RCC 7860 (cell line): ENCODE data around the gene LRRK2.
"Not testable (repeated sequence)": the region's sequence is repeated elsewhere in the genome, so short reads cannot be mapped to it uniquely, and the experiment has no call there.

ENCODE experiments used
- DNase-seq: peaks from one replicate; pipeline ENCODE4 v3.0.0-alpha.2; 2015; ENCODE audit warnings: low spot score
- FAIRE-seq: peaks from 2 replicates; lab custom pipeline; 2012; peaks lifted over from hg19 to GRCh38; lab: Jason Lieb, UNC

LRRK2 gene

GRCh38 chr12:40244526-40245156 lies 19.8 kb downstream of the LRRK2 start:
- not testable (repeated sequence) for FAIRE-seq, DNase-seq

DNA sequence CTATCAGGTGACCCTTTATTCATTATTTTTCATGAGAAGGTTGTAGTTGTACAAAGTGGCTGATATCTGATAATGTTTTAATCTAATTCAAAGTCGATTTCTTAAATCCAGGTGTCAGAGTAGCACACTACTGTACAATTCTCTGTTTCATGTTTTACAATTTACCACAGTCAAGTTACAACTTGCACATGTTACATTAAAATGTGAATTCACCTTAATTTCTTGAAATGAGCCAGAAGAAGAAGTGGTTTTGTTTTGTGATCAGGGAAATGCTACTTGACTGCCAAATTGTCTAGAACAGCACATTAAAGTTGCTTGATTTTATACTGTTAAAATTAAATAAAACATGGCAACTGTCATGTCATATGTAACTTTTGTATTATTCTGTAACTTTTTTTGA lies 23.2 kb downstream of the LRRK2 start:
- no peak for DNase-seq
- FAIRE-seq, result no peak

DNA sequence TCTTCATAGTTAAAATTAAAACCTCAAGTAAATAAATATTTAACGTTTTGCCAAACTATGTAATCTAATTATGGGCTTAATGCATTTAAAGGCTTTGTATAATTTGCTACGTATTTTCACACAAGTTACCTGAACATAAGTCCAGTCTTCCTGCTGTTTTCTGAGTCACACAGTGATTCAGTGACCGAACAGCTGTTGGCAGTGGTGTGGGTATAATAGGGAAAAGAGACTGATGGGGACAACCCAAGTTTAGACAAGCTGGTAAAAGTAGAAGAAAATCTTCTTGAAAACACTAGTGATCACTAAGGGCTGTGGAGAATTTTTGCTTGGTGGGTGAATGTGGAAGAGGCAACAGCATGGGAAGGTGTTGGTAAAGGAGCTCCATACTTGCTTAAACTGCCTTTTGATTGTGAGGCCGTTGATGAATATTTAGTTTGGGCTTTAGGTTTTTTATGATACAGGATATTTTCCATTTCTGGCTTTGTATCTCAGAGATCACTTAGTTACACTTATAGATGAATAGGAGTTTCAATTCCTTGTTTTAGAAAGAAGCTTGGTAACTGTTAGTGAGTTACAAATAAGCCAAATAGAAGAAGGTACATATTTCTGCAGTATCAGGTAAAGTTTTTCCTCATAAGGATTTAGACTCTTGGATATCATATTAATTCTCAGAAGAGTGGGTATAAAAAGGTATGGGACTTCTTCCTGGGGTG lies 23.9 kb downstream of the LRRK2 start:
- DNase-seq, result no peak
- peak; percentile 59 for FAIRE-seq

DNA sequence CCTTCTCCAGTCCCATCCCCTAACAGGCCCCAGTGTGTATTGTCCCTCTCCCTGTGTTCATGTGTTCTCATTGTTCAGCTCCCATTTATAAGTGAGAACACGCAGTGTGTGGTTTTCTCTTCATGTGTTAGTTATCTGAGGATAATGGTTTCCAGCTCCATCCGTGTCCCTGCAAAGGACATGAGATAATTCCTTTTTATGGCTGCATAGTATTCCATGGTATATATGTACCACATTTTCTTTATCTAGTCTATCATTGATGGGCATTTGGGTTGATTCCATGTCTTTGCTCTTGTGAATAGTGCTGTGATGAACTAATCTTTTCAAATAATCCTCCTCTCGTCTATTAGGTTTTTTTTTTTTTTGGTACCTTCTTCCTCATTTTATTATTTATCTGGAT lies 25.9 kb downstream of the LRRK2 start:
- FAIRE-seq, DNase-seq: not testable (repeated sequence)

DNA sequence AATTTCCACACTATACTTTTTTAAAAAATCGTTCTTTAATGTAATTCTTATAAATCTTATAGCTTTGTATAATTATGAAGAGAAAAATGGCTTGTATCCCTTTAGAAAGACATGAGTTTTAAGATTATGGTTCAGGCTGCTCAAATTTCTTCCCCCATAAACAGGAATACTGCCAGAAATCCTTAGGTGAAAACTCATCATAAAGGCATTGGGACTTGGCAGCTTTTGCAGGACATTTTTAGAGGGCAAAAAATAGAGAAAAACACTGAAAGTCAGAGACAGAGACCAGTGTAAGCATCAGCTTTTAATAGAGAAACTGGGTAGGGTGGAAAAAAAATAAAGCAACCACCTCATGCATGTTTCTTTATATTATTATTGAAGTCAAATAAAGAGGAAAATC lies 29.1 kb downstream of the LRRK2 start:
- FAIRE-seq (no peak), DNase-seq (no peak)

GRCh38 chr12:40254455-40255085 lies 29.8 kb downstream of the LRRK2 start:
- FAIRE-seq (no peak), DNase-seq (no peak)

DNA sequence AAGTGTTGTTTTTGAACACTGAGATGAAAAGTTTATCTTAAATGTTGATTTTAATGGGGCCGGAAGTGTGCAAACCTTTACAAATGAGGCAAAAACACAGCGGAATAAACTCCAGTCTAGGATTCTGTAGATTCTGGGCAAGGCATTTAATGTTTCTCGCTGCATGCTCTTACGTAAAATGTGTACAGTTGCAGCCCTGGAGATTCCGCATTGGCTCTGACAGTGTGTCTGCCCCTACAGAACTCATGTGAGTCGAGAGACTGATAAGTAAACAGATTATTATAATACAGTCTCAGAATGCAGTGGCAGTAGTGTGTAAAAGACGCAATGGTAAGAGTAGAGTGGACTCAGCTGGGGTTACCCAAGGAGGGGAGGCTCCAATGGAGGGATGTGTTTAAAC lies 33.6 kb downstream of the LRRK2 start:
- DNase-seq, result no peak
- no peak for FAIRE-seq

- FAIRE-seq, result no peak
- DNase-seq, result no peak
Measured at GRCh38 chr12:40261937-40262336, 37.1 kb downstream of the LRRK2 start.

DNA sequence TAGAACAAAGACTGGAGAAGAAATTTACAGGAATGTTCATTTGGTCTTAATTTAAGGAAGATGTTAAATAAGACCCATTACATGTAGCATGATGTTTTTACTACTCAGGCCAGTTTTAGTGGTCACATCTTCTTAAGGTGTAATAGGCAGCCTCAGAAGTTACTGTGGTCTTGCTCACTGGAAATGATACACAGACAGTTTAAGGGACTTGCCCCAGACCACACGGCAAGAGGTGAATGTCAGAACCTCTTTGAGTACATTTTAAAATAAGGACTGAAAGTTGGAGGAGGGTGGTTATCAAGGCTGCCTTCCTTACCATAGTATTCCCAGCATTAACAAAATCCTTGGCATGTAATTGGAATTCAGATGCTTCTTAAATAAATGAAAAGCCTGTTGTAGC lies 37.9 kb downstream of the LRRK2 start:
- FAIRE-seq, result no peak
- no peak for DNase-seq

DNA sequence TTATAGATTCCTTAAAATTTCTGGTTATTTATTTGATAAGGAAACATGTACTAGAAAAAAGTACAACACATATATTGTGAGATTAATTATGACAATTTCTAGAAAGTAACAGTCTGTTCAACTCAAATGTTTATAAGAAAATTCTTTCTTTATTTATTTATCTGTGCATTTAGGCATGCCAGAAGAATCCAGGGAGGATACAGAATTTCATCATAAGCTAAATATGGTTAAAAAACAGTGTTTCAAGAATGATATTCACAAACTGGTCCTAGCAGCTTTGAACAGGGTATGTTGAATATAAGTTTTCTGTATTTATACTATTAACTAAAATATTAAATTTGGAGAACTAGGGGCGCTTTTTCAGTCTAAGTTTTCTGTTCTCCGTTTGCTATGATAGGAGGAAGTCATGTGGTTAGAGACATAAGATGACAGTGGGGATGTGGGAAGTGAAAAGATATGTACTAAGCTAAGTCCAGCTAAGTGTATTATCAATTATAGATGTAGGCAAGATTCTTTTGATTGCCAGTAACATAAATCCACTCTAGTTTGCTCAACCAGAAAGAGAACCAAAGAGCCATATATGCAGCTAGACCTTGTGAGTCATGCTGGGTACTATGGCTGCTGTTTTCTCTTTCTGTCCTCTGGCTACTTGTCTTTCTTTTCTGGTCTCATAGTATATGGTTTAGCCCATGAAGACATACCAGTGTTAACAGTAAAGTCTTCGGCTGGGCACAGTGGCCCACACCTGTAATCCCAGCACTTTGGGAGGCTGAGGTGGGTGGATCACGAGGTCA lies 39.0 kb downstream of the LRRK2 start:
- DNase-seq (no peak), FAIRE-seq (no peak)

GRCh38 chr12:40271981-40272664 lies 47.3 kb downstream of the LRRK2 start:
- no peak for FAIRE-seq
- no peak for DNase-seq

GRCh38 chr12:40281791-40282364 lies 57.1 kb downstream of the LRRK2 start:
- FAIRE-seq, result no peak
- DNase-seq, result no peak

DNA sequence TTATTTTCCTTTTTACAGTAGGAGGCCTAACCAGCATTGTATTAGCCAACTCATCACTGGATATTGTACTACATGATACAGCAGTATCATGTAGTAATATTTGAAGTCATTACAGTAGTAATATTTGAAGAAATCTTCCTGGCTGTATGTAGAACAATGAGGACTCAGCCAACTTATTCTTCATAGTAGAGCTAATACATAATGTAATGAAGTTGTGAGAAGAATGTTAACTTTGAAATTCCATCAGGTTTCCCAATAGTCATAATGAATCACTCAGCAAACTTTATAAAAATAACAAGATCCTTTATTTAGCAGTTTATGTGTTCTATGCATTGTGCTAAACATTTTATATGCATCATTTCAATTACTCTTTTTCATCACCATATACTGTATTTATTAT lies 61.8 kb downstream of the LRRK2 start:
- DNase-seq (no peak), FAIRE-seq (no peak)

DNA sequence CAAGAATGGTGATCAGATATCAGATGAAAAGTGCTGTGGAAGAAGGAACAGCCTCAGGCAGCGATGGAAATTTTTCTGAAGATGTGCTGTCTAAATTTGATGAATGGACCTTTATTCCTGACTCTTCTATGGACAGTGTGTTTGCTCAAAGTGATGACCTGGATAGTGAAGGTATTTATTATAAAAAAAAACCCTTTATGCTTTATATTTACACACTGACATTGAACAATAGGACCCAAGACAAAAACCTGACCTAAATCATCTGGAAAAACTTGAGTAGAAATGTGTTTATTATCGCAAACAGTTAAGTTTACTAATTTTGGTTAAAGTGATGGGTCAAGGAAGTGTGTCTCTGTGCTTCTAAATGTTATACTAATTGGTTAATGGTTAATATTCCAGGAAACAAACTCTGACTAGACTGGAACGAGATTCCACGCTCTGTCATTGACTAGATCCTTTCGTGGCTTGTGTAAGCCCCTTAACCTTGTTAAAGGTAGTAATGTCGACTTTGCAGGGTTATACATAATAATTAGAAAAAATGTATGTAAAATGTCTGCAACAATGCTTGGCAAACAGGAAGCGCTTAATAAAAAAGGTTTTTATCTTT lies 62.7 kb downstream of the LRRK2 start:
- FAIRE-seq, result no peak
- DNase-seq, result no peak

GRCh38 chr12:40292788-40293429 lies 68.1 kb downstream of the LRRK2 start:
- DNase-seq (no peak), FAIRE-seq (no peak)

GRCh38 chr12:40298341-40298740 lies 73.5 kb downstream of the LRRK2 start:
- DNase-seq (no peak), FAIRE-seq (no peak)

- no peak for DNase-seq
- FAIRE-seq, result no peak
Measured at GRCh38 chr12:40300490-40300889, 75.7 kb downstream of the LRRK2 start.

DNA sequence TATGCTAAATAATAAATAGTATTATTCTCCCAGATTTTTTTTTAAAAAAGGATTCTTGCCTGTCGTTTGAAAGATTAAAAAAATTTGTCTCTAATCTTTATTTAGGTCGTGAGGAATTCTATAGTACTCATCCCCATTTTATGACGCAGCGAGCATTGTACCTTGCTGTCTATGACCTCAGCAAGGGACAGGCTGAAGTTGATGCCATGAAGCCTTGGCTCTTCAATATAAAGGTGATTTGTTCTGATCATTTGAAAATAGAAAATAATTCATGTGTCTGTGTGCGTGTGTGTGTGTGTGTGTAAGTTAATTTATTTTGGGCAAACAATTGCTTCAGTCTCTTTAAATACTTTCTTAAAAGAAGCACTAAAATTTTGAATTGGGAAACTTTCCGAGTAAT lies 84.2 kb downstream of the LRRK2 start:
- FAIRE-seq, result no peak

DNA sequence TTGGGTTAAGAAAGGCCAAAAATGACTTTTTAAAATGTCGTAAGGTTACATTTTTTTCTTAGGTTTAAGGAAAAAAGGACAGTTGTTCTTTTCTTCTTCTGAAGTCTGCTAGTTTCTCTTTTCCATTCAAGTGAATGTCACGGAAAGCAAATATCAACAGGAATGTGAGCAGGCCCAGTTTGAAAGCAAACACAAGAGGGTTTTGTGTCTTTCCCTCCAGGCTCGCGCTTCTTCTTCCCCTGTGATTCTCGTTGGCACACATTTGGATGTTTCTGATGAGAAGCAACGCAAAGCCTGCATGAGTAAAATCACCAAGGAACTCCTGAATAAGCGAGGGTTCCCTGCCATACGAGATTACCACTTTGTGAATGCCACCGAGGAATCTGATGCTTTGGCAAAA lies 85.4 kb downstream of the LRRK2 start:
- DNase-seq, result no peak
- no peak for FAIRE-seq

More for the DNA sequence above, 84.2 kb downstream of the LRRK2 start:
- no peak for DNase-seq

- DNase-seq (no peak), FAIRE-seq (no peak)
Measured at GRCh38 chr12:40312196-40312595, 87.4 kb downstream of the LRRK2 start.
